Activated CD8-positive, alpha-beta memory T cell treated with anti-CD3 and anti-CD28 coated beads for 48 hours (primary cell): ENCODE measurements around the gene UGT1A10.
"Not testable (repeated sequence)": the region's sequence is repeated elsewhere in the genome, so short reads cannot be mapped to it uniquely, and the experiment has no call there.

ENCODE experiments used
- DNase-seq, 3 experiments: peaks; one replicate each; pipeline ENCODE4 v3.0.0-alpha.2; 2020; ENCODE audit warnings: low read depth in 2 of 3, low spot score in 2 of 3

The UGT1A10 gene

DNA sequence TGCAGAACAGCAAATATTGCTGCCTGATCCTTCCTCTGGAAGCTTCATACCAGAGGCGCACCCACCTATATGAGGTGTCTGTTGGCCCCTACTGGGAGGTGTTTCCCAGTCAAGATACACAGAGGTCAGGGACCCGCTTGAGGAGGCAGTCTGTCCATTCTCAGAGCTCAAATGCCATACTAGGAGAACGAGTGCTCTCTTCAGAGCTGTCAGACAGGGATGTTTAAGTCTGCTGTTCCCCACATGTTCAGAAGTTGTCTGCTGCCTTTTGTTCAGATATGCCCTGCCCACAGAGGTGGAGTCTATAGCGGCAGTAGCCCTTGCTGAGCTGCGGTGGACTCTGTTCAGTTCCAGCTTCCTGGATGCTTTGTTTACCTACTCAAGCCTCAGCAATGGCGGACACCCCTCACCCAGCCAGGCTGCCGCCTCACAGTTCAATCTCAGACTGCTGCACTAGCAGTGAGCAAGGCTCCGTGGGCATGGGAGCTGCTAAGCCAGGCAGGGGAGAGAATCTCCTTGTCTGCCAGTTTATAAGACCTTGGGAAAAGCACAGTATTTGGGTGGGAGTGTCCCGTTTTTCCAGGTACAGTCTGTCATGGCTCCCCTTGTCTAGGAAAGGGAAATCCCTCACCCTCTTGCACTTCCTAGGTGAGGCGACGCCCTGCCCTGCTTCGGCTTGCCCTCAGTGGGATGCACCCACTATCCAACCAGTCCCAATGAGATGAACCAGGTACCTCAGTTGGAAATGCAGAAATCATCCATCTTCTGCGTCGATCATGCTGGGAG lies 100.8 kb downstream of the UGT1A10 start:
- not testable (repeated sequence) for DNase-seq

GRCh38 chr2:233740870-233741269 lies 104.6 kb downstream of the UGT1A10 start:
- DNase-seq: no peak

- no peak for DNase-seq
These were observed 107.4 kb downstream of the UGT1A10 start for GRCh38 chr2:233743464-233744259.

- no peak for DNase-seq
These were observed 109.0 kb downstream of the UGT1A10 start for GRCh38 chr2:233745073-233745755.

- DNase-seq: not testable (repeated sequence)
These were observed 109.6 kb downstream of the UGT1A10 start for GRCh38 chr2:233745838-233746237.

- DNase-seq: no peak
These were observed 110.4 kb downstream of the UGT1A10 start for GRCh38 chr2:233746475-233747282.

- no peak for DNase-seq
These were observed 111.0 kb downstream of the UGT1A10 start for GRCh38 chr2:233747283-233747544.

DNA sequence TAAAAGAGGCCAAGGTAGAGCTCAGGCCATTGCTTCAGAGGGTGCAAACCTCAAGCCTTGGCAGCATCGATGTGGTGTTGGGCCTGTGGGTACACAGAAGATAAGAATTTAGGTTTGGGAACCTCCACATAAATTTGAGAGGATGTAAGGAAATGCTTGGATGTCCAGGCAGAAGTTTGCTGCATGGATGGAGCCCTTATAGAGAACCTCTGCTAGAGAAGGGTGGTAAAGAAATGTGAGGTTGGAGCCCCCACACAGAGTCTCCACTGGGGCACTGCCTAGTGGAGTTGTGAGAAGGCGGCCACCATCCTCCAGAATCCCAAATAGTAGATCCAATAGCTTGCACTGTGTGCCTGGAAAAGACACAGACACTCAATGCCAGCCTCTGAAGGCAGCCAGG lies 114.4 kb downstream of the UGT1A10 start:
- DNase-seq: not testable (repeated sequence)

- DNase-seq: not testable (repeated sequence)
These were observed 115.2 kb downstream of the UGT1A10 start for GRCh38 chr2:233751212-233752009.

- DNase-seq: no peak
These were observed 118.8 kb downstream of the UGT1A10 start for GRCh38 chr2:233754872-233755611.

DNA sequence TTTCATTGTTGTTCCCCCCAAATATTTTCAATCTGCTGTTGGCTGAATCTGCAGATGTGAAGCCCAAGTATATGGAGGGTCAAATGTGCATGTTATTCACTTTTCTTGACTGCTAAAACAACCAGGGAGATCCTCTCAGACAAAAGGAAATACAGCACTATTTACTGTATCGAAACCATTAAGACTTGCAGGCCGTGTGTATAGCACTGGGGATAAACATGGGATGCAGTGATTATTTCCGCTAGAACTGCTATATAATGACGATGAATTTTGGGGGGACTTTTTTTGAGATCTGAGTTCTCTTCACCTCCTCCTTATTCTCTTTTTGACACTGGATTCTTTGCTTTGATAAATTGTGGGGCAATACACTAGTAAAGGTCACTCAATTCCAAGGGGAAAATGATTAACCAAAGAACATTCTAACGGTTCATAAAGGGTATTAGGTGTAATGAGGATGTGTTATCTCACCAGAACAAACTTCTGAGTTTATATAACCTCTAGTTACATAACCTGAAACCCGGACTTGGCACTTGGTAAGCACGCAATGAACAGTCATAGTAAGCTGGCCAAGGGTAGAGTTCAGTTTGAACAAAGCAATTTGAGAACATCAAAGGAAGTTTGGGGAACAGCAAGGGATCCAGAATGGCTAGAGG lies 120.3 kb downstream of the UGT1A10 start:
- DNase-seq: no peak

DNA sequence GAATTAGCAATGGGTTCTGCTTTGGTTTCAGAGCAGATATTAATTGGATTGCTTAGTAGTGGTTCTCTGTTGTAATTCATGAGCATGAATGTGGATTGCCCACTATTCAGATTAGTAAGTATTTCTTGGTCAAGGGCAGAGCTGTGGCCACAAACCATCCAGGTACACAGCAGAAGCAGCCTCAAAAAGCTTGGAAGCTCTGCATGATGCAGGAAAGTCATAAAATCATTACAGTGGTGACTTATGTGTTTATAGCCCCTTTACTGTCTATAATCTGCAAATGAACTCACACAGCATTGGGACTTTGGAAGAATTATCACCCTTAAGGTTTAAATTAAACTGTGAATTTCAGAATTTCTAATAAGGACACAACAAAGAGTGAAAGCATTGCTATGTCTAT lies 121.9 kb downstream of the UGT1A10 start:
- DNase-seq: no peak

DNA sequence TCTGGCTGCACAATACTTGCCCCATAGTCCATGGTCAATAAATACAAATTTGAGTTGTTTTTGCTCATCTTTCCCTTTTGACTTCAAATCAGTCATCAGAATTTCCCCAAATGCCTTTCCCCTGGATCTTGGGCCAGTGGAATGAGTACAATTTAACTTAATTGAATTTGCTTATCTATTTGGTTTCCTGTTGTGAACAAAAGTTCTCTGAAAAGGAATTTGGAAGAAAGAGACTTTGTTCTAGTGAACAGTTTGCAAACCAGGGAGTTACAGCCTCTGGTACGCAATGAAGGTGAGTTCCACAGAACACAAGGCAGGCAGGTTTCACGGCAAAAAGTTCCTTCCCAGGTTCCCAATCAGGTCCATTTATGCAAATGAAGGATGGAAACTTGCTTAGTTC lies 122.6 kb downstream of the UGT1A10 start:
- no peak for DNase-seq

DNA sequence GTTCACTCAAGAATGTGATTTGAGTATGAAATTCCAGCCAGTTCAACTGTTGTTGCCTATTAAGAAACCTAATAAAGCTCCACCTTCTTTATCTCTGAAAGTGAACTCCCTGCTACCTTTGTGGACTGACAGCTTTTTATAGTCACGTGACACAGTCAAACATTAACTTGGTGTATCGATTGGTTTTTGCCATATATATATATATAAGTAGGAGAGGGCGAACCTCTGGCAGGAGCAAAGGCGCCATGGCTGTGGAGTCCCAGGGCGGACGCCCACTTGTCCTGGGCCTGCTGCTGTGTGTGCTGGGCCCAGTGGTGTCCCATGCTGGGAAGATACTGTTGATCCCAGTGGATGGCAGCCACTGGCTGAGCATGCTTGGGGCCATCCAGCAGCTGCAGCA lies 123.8 kb downstream of the UGT1A10 start, which contains the start of gene UGT1A1:
Gene UGT1A1, plus strand, starts transcription at position 228 of the 400 bp plus-strand sequence. Its CDS starts 18 bp downstream, at position 246.
- DNase-seq: no peak

- DNase-seq: no peak
These were observed 125.0 kb downstream of the UGT1A10 start for GRCh38 chr2:233761040-233761769.

GRCh38 chr2:233764264-233764663 lies 128.0 kb downstream of the UGT1A10 start:
- no peak for DNase-seq

GRCh38 chr2:233764761-233765160 lies 128.5 kb downstream of the UGT1A10 start:
- DNase-seq: no peak

DNA sequence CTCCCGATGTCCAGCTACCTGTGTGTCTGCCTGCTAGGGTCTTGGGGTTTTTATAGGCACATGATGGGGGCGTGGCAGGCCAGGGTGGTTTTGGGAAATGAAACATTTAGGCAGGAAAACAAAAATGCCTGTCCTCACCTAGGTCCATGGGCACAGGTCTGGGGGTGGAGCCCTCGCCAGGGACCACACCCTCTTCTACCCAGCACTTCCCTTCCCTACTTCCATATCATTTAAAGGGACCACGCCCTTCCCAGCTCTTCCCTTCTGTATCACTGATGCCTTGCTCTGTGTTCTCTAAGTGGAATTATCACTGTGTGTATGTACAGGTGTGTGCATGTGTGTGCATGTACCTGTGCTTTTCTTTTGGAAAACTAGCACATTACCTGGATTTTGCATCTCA lies 130.2 kb downstream of the UGT1A10 start:
- no peak for DNase-seq
